Naive thymus-derived CD4-positive, alpha-beta T cell (primary cell): Measurements from ENCODE around the gene GMPPA. TPM values are rescaled to one million over a fixed set of nuclear protein-coding genes. Genes with fewer than 3 reads are reported as not detected.

Experiments used
- ATAC-seq: fragments of 150-1000 bp; cut with Tn5 transposase; 2 replicates; pipeline ENCODE4 v1.10.0; 2021; ENCODE audit warnings: mild to moderate bottlenecking, moderate library complexity
- CTCF ChIA-PET: fragments of 350-600 bp; sonication (Branson Sonifier 250); formaldehyde crosslinking; loops from one replicate; lab custom pipeline; 2021; ENCODE audit warnings: antibody characterized with exemption; lab: Charles Lee
- POLR2A ChIA-PET: fragments of 350-600 bp; sonication (Branson Sonifier 250); formaldehyde crosslinking; loops from one replicate; lab custom pipeline; 2021; ENCODE audit warnings: antibody characterized with exemption, inconsistent platforms; lab: Charles Lee
- DNase-seq, 9 donors: peaks; one replicate each; pipeline versions ENCODE4 v3.0.0 to v3.0.0-alpha.2; 2020 to 2022; ENCODE audit warnings: mixed read lengths in 1 of 9
- H3K27ac ChIP-seq: one replicate; pipeline ENCODE4 v1.7.0; 2013; ENCODE audit warnings: mild to moderate bottlenecking, low read depth, low read length, moderate library complexity
- H3K27me3 ChIP-seq, 2 donors: one replicate each; pipeline ENCODE4 v1.7.0; 2013; ENCODE audit warnings: low read length in 2 of 2, mild to moderate bottlenecking in 2 of 2, moderate library complexity in 2 of 2; ENCODE audit not compliant: control insufficient read depth in 2 of 2, insufficient read depth in 2 of 2
- H3K36me3 ChIP-seq, 3 experiments: 1 replicate in 2 of 3; 2 replicates in 1 of 3; pipeline ENCODE4 v1.7.0; 2013; ENCODE audit warnings: low read length in 3 of 3, mild to moderate bottlenecking in 3 of 3, moderate library complexity in 1 of 3; ENCODE audit not compliant: insufficient read depth in 3 of 3, control insufficient read depth in 2 of 3
- H3K4me1 ChIP-seq, 2 donors: one replicate each; pipeline ENCODE4 v1.7.0; 2013; ENCODE audit warnings: low read length in 2 of 2, mild to moderate bottlenecking in 2 of 2, moderate library complexity in 1 of 2; ENCODE audit not compliant: control insufficient read depth in 2 of 2, insufficient read depth in 2 of 2
- H3K4me3 ChIP-seq: 2 replicates; pipeline ENCODE4 v1.7.0; 2013; ENCODE audit warnings: mild to moderate bottlenecking, low read length
- H3K9me3 ChIP-seq, 3 experiments: 1 replicate in 2 of 3; 2 replicates in 1 of 3; pipeline ENCODE4 v1.7.0; 2013; ENCODE audit warnings: low read length in 3 of 3; ENCODE audit not compliant: control insufficient read depth in 2 of 3
- H3K27ac Mint-ChIP-seq, 9 donors: one replicate each; pipeline ENCODE4 v1.8.0; 2020 to 2022; ENCODE audit warnings: mixed read lengths in 9 of 9, mild to moderate bottlenecking in 8 of 9, moderate library complexity in 5 of 9, inconsistent platforms in 2 of 9
- H3K27me3 Mint-ChIP-seq, 5 donors: one replicate each; pipeline ENCODE4 v1.8.0; 2021 to 2022; ENCODE audit warnings: mixed read lengths in 5 of 5, mild to moderate bottlenecking in 1 of 5
- H3K36me3 Mint-ChIP-seq, 5 donors: one replicate each; pipeline ENCODE4 v1.8.0; 2020 to 2022; ENCODE audit warnings: mixed read lengths in 5 of 5, mild to moderate bottlenecking in 3 of 5, inconsistent platforms in 1 of 5
- H3K4me1 Mint-ChIP-seq, 7 donors: one replicate each; pipeline ENCODE4 v1.8.0; 2020 to 2022; ENCODE audit warnings: mixed read lengths in 7 of 7, mild to moderate bottlenecking in 3 of 7, inconsistent platforms in 1 of 7
- H3K4me3 Mint-ChIP-seq, 10 donors: one replicate each; pipeline ENCODE4 v1.8.0; 2020 to 2022; ENCODE audit warnings: mild to moderate bottlenecking in 10 of 10, mixed read lengths in 10 of 10, moderate library complexity in 6 of 10, inconsistent platforms in 2 of 10
- H3K9me3 Mint-ChIP-seq, 11 donors: one replicate each; pipeline ENCODE4 v1.8.0; 2020 to 2022; ENCODE audit warnings: mixed read lengths in 11 of 11, mild to moderate bottlenecking in 4 of 11, inconsistent platforms in 1 of 11, moderate library complexity in 1 of 11
- intact Hi-C, 2 donors: fragments of 100-400 bp; cut with micrococcal nuclease; formaldehyde crosslinking; loops; one replicate each; pipeline ENCODE4 v1.15.1; 2023
- polyA plus RNA-seq, 2 donors: library from polyadenylated mRNA; unstranded; fragments of 300-500 nt; fragmentation: Illumina TruSeq; gene quantifications; one replicate each; pipeline ENCODE4 v1.2.3, GENCODE V29; 2021
- total RNA-seq, 6 experiments: library from RNA in 5 of 6; stranded (reverse) in 5 of 6; gene quantifications; 1 replicate in 5 of 6; 2 replicates in 1 of 6; pipeline ENCODE4 v1.2.3 and lab custom pipeline; 2021 to 2026

Gene GMPPA
- total and polyA plus RNA-seq, 7 experiments from 2014 or later: 11.8 to 58.3 (median 28.1) TPM

DNA sequence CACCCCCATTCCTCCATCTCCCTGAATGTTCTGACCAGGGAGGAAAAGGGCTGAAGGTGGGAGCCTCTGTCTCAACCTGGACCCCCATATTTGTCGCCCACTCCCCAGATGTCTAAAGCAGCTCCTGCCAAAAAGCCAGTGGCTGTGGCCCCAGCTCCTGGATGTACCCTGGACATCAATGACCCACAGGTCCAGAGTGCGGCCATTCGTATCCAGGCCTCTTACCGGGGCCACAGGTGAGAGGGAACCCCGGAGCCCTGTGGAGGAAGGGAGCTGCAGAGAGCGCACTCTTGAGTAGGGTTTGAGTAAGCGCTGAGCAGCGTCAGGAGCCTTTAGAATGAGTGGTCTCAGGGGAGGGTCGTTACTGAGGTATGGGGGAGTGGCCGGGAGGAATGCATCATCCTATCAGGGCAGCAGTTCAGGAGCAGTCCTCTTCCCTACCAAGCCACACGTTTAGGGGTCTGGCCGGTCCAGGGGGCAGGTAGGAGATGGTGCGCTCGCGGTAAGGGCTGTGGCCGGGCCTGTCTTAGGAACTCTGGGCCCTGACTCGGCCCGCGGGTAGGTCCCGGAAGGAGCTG, 2.4 kb upstream of the GMPPA start:
- H3K4me3 ChIP-seq: no peak overlapping the region
- Mint-ChIP-seq H3K27ac (peak overlapping the region in 1 of 9 donors; percentile 48), H3K27me3 (peaks cover 41 to 55% (median 50%) of the 10 kb centered on the region in 5 donors), H3K4me3 (peak overlapping the region in 9 of 10 donors; percentile 28 to 99 (median 72)), H3K9me3 (peaks cover 0 to 2% (median 0%) of the 10 kb centered on the region in 11 donors), H3K36me3 (peaks cover 0 to 4% (median under 1%) of the 10 kb centered on the region in 5 donors), H3K4me1 (peaks cover 26 to 40% (median 36%) of the 10 kb centered on the region in 7 donors)
- H3K9me3 ChIP-seq: no peaks in the 10 kb centered on the region
- ChIA-PET POLR2A (interaction anchor here (0.9 to 2.3 kb wide), 3 partner anchors 33 to 146 kb away, joined by 3 to 8 read pairs (median 3); partner anchors contain the start of gene DNPEP), CTCF (interaction anchor here (0.7 to 6.1 kb wide), 4 partner anchors 29 to 93 kb away, joined by 3 to 60 read pairs (median 5); partner anchors contain the start of genes CHPF and TMEM198)
- ATAC-seq (no peak), DNase-seq (no peak)
- intact Hi-C loops: loop anchor here (5.0 to 10.0 kb wide), 7 partner anchors 289 to 1222 kb away; partner anchors contain the start of genes CNPPD1 (in 2 of the 2), RETREG2 (in 2 of the 2), AAMP (in 1 of the 2) and CNOT9 (in 1 of the 2)
- H3K27ac ChIP-seq: no peak overlapping the region
- H3K27me3 ChIP-seq: peaks cover 4 to 9% of the 10 kb centered on the region in 2 donors
- H3K4me1 ChIP-seq: peaks cover 19 to 22% of the 10 kb centered on the region in 2 donors
- no peaks in the 10 kb centered on the region for H3K36me3 ChIP-seq

DNA sequence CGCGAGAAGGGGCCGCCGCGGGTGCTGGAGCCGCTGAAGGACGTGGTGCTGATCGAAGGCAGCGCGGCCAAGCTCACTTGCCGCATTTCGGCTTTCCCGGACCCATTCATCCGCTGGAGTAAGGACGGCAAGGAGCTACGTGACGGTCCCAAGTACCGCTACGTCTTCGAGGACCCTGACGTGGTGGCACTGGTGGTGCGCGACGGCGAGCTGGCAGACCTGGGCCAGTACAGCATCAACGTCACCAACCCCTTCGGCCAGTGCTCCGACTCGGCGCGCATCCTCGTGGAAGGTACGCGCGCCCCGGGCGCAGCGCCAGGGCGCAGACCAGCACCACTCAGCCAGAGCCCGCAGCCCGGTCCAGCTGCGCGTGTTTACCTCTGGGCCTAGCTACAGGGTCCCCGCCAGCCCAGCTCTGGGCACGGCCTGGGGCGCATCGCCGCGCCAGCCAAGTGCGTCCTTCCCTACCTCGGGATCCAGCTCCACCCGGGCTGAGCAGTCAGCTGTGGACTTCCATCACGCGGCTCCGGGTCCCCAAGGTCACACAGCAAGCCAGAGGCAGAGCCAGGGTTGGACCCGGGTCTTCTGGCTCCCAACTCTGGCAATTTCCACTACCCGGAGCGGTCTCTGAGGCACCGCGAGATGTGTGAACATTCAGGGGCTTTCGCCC, 1.7 kb upstream of the GMPPA start:
- peaks cover 41 to 54% (median 50%) of the 10 kb centered on the region in 5 donors for H3K27me3 Mint-ChIP-seq
- H3K4me3 Mint-ChIP-seq: peak overlapping the region; percentile 75 to 99 (median 96)
- intact Hi-C loops: loop anchor here (5.0 to 10.0 kb wide), 7 partner anchors 290 to 1222 kb away; partner anchors contain the start of genes CNPPD1 (in 2 of the 2), RETREG2 (in 2 of the 2), AAMP (in 1 of the 2) and CNOT9 (in 1 of the 2)
- Histone ChIP-seq H3K27me3 (peaks cover 4 to 9% of the 10 kb centered on the region in 2 donors), H3K27ac (no peak overlapping the region), H3K36me3 (no peaks in the 10 kb centered on the region), H3K4me3 (no peak overlapping the region), H3K9me3 (no peaks in the 10 kb centered on the region), H3K4me1 (peaks cover 19 to 22% of the 10 kb centered on the region in 2 donors)
- POLR2A ChIA-PET: interaction anchor here (0.9 to 2.3 kb wide), 2 partner anchors 33 to 146 kb away, joined by 3 to 8 read pairs; no protein-coding TSS in a partner anchor
- H3K4me1 Mint-ChIP-seq: peaks cover 26 to 42% (median 36%) of the 10 kb centered on the region in 7 donors
- DNase-seq (no peak), ATAC-seq (no peak)
- H3K27ac Mint-ChIP-seq: no peak overlapping the region
- CTCF ChIA-PET: interaction anchor here (0.7 to 6.1 kb wide), 3 partner anchors 32 to 94 kb away, joined by 3 to 60 read pairs (median 5); partner anchors contain the start of genes CHPF and TMEM198
- H3K9me3 Mint-ChIP-seq: peaks cover 0 to 2% (median 0%) of the 10 kb centered on the region in 11 donors
- H3K36me3 Mint-ChIP-seq: peaks cover 0 to 8% (median 2%) of the 10 kb centered on the region in 5 donors

DNA sequence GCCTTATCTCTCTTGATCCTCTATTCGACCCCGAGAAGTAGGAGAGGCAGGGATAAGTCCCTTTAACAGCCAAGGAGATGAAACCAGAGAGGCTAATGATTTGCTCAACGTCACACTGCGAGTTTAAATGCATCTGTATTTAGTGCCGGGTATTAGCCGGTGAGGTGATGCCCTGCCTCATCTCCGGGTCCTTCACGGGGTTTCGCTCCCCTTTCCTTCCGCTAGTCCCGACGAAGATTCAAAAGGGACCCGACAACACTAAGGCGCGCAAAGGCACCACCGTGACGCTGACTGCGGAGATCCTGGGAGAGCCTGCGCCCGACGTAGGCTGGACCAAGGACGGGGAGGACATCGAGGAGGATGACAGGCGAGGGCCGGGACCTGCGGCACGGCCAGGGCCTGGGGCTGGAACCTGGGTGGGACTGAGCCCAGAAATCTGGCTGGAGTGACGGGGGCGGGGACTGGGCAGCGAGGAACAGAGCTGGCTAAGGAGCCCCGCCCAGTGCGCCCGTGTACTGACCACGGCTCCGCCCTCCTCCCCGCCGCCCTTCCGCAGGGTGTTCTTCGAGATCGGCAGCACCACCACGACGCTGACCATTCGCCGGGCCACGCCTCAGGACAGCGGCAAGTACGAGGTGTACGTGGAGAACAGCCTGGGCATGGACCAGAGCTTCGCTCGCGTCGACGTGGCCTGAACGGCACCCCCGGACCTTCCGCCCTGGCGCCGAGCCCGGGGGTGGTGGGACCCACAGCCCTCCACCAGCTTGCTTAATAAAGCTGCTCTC, 1.0 kb upstream of the GMPPA start:
- Histone ChIP-seq H3K4me3 (peak overlapping the region; percentile 85), H3K9me3 (no peaks in the 10 kb centered on the region), H3K27ac (no peak overlapping the region), H3K36me3 (no peaks in the 10 kb centered on the region), H3K4me1 (peaks cover 19 to 22% of the 10 kb centered on the region in 2 donors), H3K27me3 (peaks cover 4 to 9% of the 10 kb centered on the region in 2 donors)
- Mint-ChIP-seq H3K4me1 (peaks cover 26 to 42% (median 36%) of the 10 kb centered on the region in 7 donors), H3K36me3 (peaks cover 0 to 11% (median 3%) of the 10 kb centered on the region in 5 donors), H3K27me3 (peaks cover 36 to 52% (median 48%) of the 10 kb centered on the region in 5 donors), H3K27ac (peak overlapping the region in 1 of 9 donors; percentile 81), H3K4me3 (peak overlapping the region; percentile 91 to 99 (median 96)), H3K9me3 (peaks cover 0 to 2% (median 0%) of the 10 kb centered on the region in 11 donors)
- intact Hi-C loops: loop anchor here (1.0 to 10.0 kb wide), 21 partner anchors 12 to 1223 kb away; partner anchors contain the start of genes CHPF (in 2 of the 2), CNPPD1 (in 2 of the 2), DNAJB2 (in 2 of the 2) and RETREG2 (in 2 of the 2)
- POLR2A ChIA-PET: interaction anchor here (1.1 to 1.3 kb wide), 4 partner anchors 10 to 109 kb away, joined by 3 to 5 read pairs (median 4); no protein-coding TSS in a partner anchor
- CTCF ChIA-PET: interaction anchor here (6.1 kb wide), 1 partner anchor 31 kb away, joined by 60 read pairs; no protein-coding TSS in a partner anchor
- peak; percentile 35 for ATAC-seq
- peak in 1 of 9 donors; percentile 63 for DNase-seq

DNA sequence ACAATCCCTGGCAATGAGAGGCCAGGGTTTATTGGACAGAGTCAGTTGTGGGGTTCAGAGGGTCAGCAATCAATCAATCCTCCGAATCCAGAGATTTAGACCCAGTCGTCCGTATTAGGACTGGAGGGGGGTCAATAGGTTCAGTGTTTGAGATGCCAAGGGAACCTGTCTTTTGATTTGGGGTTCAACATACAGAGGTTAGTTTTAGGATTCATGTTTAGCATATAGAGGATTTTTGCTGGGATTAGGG, 292 bp downstream of the GMPPA start:
- Histone ChIP-seq H3K9me3 (no peaks in the 10 kb centered on the region), H3K27ac (peak overlapping the region; percentile 79), H3K4me3 (peak overlapping the region; percentile 85), H3K27me3 (peaks cover 4 to 9% of the 10 kb centered on the region in 2 donors), H3K36me3 (peaks cover 0 to 10% (median 0%) of the 10 kb centered on the region in 3 experiments), H3K4me1 (peaks cover 19 to 22% of the 10 kb centered on the region in 2 donors)
- ATAC-seq (no peak), DNase-seq (no peak)
- CTCF ChIA-PET: interaction anchor here (0.7 to 6.1 kb wide), 5 partner anchors 11 to 97 kb away, joined by 3 to 60 read pairs (median 4); no protein-coding TSS in a partner anchor
- Mint-ChIP-seq H3K4me1 (peaks cover 26 to 42% (median 36%) of the 10 kb centered on the region in 7 donors), H3K36me3 (peaks cover 0 to 19% (median 4%) of the 10 kb centered on the region in 5 donors), H3K27me3 (peaks cover 23 to 42% (median 35%) of the 10 kb centered on the region in 5 donors), H3K9me3 (peaks cover 0 to 2% (median 0%) of the 10 kb centered on the region in 11 donors), H3K27ac (peak overlapping the region; percentile 76 to 97 (median 86)), H3K4me3 (peak overlapping the region; percentile 91 to 99 (median 96))
- POLR2A ChIA-PET: interaction anchor here (0.8 to 1.5 kb wide), 8 partner anchors 9 to 220 kb away, joined by 3 to 5 read pairs (median 4); partner anchors contain the start of genes DNAJB2 and DNPEP
- intact Hi-C loops: loop anchor here (2.0 to 10.0 kb wide), 12 partner anchors 22 to 1224 kb away; partner anchors contain the start of genes CNPPD1 (in 2 of the 2), RETREG2 (in 2 of the 2), ZFAND2B (in 2 of the 2) and AAMP (in 1 of the 2)

DNA sequence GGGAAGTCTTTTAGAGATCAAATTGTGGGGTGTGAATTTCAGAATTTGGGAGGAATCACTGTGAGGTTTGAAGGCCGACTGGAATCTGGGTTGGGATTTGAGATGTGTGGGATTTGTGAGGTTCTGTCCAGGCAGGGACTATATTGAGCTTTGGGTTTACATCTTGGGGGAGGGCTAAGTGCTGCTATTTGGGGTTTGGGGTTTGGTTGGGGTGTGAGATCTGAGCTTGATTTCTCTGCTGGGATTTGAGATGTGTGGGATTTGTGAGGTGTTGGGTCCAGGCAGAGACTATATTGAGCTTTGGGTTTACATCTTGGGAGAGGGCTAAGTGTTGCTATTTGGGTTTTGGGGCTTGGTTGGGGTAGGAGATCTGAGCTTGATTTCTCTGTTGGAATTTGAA, 864 bp downstream of the GMPPA start:
- Mint-ChIP-seq H3K9me3 (peaks cover 0 to 2% (median 0%) of the 10 kb centered on the region in 11 donors), H3K27me3 (peaks cover 19 to 36% (median 30%) of the 10 kb centered on the region in 5 donors), H3K4me1 (peaks cover 26 to 42% (median 36%) of the 10 kb centered on the region in 7 donors), H3K36me3 (peaks cover 4 to 25% (median 9%) of the 10 kb centered on the region in 5 donors), H3K27ac (peak overlapping the region in 7 of 9 donors; percentile 76 to 97 (median 86)), H3K4me3 (peak overlapping the region; percentile 91 to 99 (median 96))
- Histone ChIP-seq H3K27me3 (peaks cover 4 to 9% of the 10 kb centered on the region in 2 donors), H3K4me1 (peaks cover 19 to 22% of the 10 kb centered on the region in 2 donors), H3K9me3 (no peaks in the 10 kb centered on the region), H3K4me3 (peak overlapping the region; percentile 85), H3K27ac (peak overlapping the region; percentile 79), H3K36me3 (peaks cover 0 to 15% (median 0%) of the 10 kb centered on the region in 3 experiments)
- intact Hi-C loops: loop anchor here (2.0 to 10.0 kb wide), 12 partner anchors 23 to 1225 kb away; partner anchors contain the start of genes CNPPD1 (in 2 of the 2), RETREG2 (in 2 of the 2), ZFAND2B (in 2 of the 2) and AAMP (in 1 of the 2)
- DNase-seq: no peak
- CTCF ChIA-PET: interaction anchor here (0.9 to 1.8 kb wide), 3 partner anchors 10 to 97 kb away, joined by 3 to 8 read pairs (median 4); no protein-coding TSS in a partner anchor
- ATAC-seq: no peak
- POLR2A ChIA-PET: interaction anchor here (1.5 kb wide), 1 partner anchor 221 kb away, joined by 4 read pairs; the partner anchor contains the start of gene DNAJB2
